Renal cortex interstitium (tissue), 11 donors: ENCODE measurements around the gene IL6. TPM values are rescaled to one million over a fixed set of nuclear protein-coding genes. Genes with fewer than 3 reads are reported as not detected.

Experiments
- DNase-seq, 11 donors: peaks; one replicate each; pipeline ENCODE4 v3.0.0-alpha.2; 2013; ENCODE audit warnings: low read depth in 9 of 11, low spot score in 4 of 11; ENCODE audit errors: extremely low read depth in 1 of 11
- polyA plus RNA-seq, 3 donors: library from polyadenylated mRNA; unstranded; fragments of 120-200 nt; gene quantifications; one replicate each; pipeline ENCODE4 v1.2.1, GENCODE V29; 2013; ENCODE audit not compliant: insufficient read length in 3 of 3

Gene IL6
- polyA plus RNA-seq, 3 donors = 0.17 TPM; not detected in 2

- DNase-seq = peak in 1 of 11 donors; percentile 5
Observed at GRCh38 chr7:22723181-22723601, 3.8 kb upstream of the IL6 start.

GRCh38 chr7:22723637-22724036, 3.4 kb upstream of the IL6 start:
- DNase-seq = no peak

- DNase-seq = no peak
Observed at GRCh38 chr7:22724861-22725260, 2.1 kb upstream of the IL6 start.

- no peak for DNase-seq
Observed at GRCh38 chr7:22725585-22725984, 1.4 kb upstream of the IL6 start.

- peak in 5 of 11 donors; percentile 27 to 42 (median 38) for DNase-seq
Observed at GRCh38 chr7:22726345-22726906, 574 bp upstream of the IL6 start.

- no peak for DNase-seq
Observed at GRCh38 chr7:22727714-22728035, 675 bp downstream of the IL6 start.

- peak in 1 of 11 donors; percentile 19 for DNase-seq
Observed at GRCh38 chr7:22728401-22729029, 1.5 kb downstream of the IL6 start.

- DNase-seq = no peak
Observed at GRCh38 chr7:22729180-22729825, 2.3 kb downstream of the IL6 start.

- no peak for DNase-seq
Observed at GRCh38 chr7:22730066-22730710, 3.2 kb downstream of the IL6 start.

GRCh38 chr7:22730921-22731654, 4.1 kb downstream of the IL6 start:
- no peak for DNase-seq

- no peak for DNase-seq
Observed at GRCh38 chr7:22731766-22732165, 4.8 kb downstream of the IL6 start.

GRCh38 chr7:22732556-22733126, 5.6 kb downstream of the IL6 start:
- DNase-seq = no peak

GRCh38 chr7:22733761-22734160, 6.8 kb downstream of the IL6 start:
- no peak for DNase-seq

GRCh38 chr7:22743014-22743413, 16.0 kb downstream of the IL6 start:
- DNase-seq = no peak

- DNase-seq = no peak
Observed at GRCh38 chr7:22751341-22751740, 24.3 kb downstream of the IL6 start.

- DNase-seq = no peak
Observed at GRCh38 chr7:22757338-22757994, 30.5 kb downstream of the IL6 start.

- DNase-seq = no peak
Observed at GRCh38 chr7:22758576-22758975, 31.6 kb downstream of the IL6 start.

GRCh38 chr7:22759721-22760120, 32.7 kb downstream of the IL6 start:
- DNase-seq = no peak

- DNase-seq = no peak
Observed at GRCh38 chr7:22762866-22763265, 35.9 kb downstream of the IL6 start.
